GM21526 (cell line): Measurements from ENCODE around the gene GPHA2.
A peak's percentile ranks its signal among the peaks of the same experiment; 100 is the strongest.

Experiments
- ATAC-seq: cut with Tn5 transposase; IDR thresholded peaks from one replicate; pipeline ENCODE4 v1.9.1; 2021; ENCODE audit warnings: moderate library complexity; ENCODE audit not compliant: unreplicated experiment, low FRiP score

Gene GPHA2

DNA sequence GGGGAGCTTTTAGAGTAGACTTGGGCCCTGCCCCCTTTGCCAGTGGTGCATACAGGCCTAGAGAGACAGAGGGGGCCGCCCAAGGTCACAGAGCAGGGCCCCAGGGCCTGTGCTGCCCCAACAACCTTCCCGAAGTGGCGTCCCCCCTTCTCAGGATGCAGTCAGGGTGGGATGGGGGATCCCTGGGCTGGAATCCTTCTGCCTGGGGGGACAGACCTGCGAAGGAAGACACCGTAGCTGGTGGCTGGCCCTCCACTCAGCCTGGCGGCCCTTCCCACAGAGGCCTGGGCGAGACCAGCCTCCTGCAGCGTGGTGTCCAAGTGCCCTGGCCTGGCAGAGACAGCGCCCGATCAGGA is 42.9 kb downstream of the GPHA2 start:
- no peak for ATAC-seq

DNA sequence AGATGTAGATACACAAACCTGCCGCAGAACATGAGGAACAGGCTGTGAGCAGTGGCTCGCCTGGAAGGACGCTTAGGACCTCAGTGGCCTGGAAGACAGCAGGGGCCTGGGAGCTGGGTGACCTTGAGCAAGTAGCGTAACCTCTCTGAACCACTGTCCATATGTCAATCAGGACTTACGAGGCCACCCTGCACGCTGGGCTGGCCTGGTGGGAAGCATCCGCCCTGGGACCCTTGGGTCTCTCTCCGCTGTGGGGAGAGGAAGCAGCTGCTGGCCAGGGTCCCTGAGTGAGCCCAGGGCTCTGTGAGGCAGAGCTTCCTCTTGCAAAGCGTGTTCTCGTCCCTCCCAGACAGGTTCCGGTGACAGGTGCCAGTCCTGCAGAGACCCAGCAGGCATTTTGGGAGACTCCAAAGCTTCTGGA is 43.3 kb downstream of the GPHA2 start:
- no peak for ATAC-seq

DNA sequence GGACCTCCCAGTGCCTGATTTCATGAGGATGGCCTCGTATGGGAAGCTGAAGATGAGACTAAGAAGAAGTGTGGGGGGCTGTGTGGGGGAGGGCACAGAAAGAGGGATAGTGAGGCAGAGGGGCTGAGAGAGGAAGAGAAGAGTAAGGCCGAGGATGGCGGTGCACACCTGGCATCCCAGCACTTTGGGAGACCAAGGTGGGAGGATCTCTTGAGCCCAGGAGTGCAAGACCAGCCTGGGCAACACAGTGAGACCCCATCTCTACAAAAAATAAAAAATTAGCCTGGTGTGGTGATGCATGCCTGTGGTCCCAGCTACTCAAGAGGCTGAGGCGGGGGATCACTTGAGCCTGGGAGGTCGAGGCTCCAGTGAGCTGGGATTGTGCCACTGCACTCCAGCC is 43.8 kb downstream of the GPHA2 start:
- no peak for ATAC-seq

DNA sequence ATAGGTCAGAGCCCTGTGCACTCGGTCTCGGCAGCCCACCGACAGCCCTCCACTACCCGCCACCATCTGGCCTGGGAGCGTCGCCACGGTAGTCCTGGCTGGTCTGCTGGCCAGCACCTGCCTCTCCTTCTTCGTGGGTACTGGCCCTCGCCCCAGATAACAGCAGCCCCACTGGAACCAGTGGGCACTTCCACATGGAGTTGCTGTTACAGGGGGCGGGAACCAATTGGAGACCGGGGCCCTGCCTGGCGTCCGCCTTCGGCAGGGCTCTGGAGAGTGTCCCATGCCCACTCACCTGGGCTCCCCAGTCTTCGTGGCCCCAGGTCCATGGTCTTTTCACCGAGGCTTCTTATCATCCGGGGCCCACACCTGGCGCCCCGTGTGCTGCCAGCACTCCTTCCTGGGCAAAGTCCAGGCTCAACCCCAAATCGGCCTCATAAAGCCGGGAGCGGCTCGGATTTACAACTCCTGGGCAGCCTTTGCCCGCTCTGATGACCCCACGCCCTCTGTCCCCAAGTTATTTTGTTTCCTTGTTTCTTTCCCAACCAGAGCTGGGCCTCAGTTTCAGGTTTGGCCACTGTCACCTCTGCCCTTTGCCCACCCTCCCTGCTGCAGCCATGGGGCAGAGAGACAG is 44.4 kb downstream of the GPHA2 start:
- no peak for ATAC-seq

- no peak for ATAC-seq
Measured at GRCh38 chr11:64890522-64890939, 45.2 kb downstream of the GPHA2 start.

- ATAC-seq: no peak
Measured at GRCh38 chr11:64888729-64889511, 46.8 kb downstream of the GPHA2 start.

DNA sequence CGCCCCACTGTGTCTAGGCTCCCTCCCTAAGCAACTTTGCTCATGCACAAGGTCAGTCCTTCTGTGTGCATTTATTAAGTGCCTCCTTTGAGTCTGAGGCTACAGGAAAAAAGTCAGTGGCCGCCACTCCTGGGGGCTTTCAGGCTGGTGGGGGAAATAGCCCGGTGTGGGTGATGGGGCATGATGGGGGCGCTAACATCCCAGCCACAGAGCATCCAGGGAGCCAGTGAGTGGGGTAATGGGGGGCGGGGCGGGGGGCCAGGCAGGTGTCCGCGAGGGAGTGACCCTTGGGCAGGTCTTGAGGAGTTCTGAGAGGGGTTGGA is 47.3 kb downstream of the GPHA2 start:
- no peak for ATAC-seq

GRCh38 chr11:64887757-64888405 is 47.8 kb downstream of the GPHA2 start:
- peak; percentile 57 for ATAC-seq

GRCh38 chr11:64887234-64887756 is 48.4 kb downstream of the GPHA2 start:
- ATAC-seq: no peak

DNA sequence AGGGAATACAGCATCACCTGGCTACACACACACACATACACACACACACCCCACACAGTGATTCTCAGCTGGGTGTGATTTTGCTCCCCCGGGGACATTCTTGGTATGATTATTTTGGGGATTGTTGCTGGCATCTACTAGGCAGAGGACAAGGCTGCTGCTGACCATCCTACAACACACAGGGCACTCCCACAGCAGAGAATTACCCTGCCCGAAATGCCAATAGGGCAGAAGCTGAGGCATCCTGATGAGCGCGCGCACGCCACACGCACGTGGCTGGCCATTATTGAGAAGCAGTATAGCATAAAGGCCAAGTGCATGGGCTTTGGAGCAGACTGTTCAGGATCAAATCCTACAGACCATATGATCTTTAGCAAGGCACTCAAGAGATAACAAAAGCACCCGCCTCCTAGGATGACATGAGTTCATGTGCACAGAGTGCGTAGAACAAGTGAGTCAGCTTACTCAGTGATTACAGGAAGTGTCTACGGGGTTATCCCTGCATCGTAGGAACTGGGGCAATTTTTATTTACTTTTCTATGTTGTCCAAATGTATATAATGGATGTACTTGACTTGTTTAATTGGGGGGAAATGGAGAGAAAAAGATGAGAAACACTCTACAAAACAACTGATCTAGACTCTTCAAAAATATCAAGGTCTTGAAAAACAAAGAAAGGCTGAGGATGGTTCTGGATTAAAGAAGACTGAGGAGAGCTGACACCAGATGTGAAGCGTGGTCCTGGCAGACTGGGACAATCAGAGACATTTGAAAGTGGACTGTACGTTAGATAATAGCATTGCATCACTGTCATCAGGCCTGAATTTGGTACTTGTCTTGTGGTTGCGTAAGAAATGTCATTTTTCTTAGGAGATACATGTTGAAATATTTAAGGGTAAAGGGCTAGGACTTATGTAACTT is 50.1 kb downstream of the GPHA2 start:
- no peak for ATAC-seq
